ENCODE data around the gene EFCAB14. TPM values are rescaled to one million over a fixed set of nuclear protein-coding genes. Genes with fewer than 3 reads are reported as not detected.
A peak's percentile ranks its signal among the peaks of the same experiment; 100 is the strongest.

Gene EFCAB14
- total and polyA plus RNA-seq, 9 of the 15 experiments (the other 6 are each of a cell fraction or from before 2014, with no cell fraction given) = 7.3 to 49.0 (median 37.3) TPM

GRCh38 chr1:46735708-46736324 is 16.9 kb upstream of the EFCAB14 start (continued):
- no peak for TF ChIP-seq ZNF407 (IDR thresholded peaks at IDR 0.05; ENCODE audit: low read depth)
- no peak for TF ChIP-seq USF1 (CRISPR knock-in tag; IDR thresholded peaks at IDR 0.05)
- peak; percentile 59; the same call in 1 of the 2 replicates for TF ChIP-seq E2F1 (CRISPR knock-in tag; IDR thresholded peaks at IDR 0.05)
- no peak for TF ChIP-seq FOXP1 (CRISPR knock-in tag; IDR thresholded peaks at IDR 0.05)
- no peak for TF ChIP-seq ZNF780A (CRISPR knock-in tag; IDR thresholded peaks at IDR 0.05)
- no peak for TF ChIP-seq ZNF280B (CRISPR knock-in tag; IDR thresholded peaks at IDR 0.05)
- no peak for TF ChIP-seq CBFB (CRISPR knock-in tag; IDR thresholded peaks at IDR 0.05)
- TF ChIP-seq ZNF785 (CRISPR knock-in tag; IDR thresholded peaks at IDR 0.05) = no peak
- TF ChIP-seq VEZF1 (CRISPR knock-in tag; IDR thresholded peaks at IDR 0.05) = peak; percentile 14; the same call in 1 of the 2 replicates
- TF ChIP-seq ZNF707 (CRISPR knock-in tag; conservative IDR thresholded peaks at IDR 0.05) = no peak
- no peak for TF ChIP-seq ZNF174 (CRISPR knock-in tag; IDR thresholded peaks at IDR 0.05)
- peak in 1 of 2 experiments; percentile 66; a peak in 1 of 4 replicates for TF ChIP-seq MAZ (CRISPR knock-in tag; conservative IDR thresholded peaks at IDR 0.05 in 1 of 2, IDR thresholded peaks at IDR 0.05 in 1 of 2)
- TF ChIP-seq ELF2 (CRISPR knock-in tag; IDR thresholded peaks at IDR 0.05) = no peak

All from K562 (cell line).